ENCODE measurements around the gene PLAC9. TPM values are rescaled to one million over a fixed set of nuclear protein-coding genes. Genes with fewer than 3 reads are reported as not detected.

Gene PLAC9
- total and polyA plus RNA-seq, 2 donors (not counting 1 experiment from before 2014, with no cell fraction given), result 16.7 to 40.4 TPM

GRCh38 chr10:80139265-80139664 lies 6.7 kb downstream of the PLAC9 start:
- Histone ChIP-seq H3K9me3 (ENCODE audit: control insufficient read depth, insufficient read depth, low read depth, low read length) (no peaks in the 10 kb centered on the region), H3K36me3 (ENCODE audit: control insufficient read depth, insufficient read depth, low read length) (peaks cover 2% of the 10 kb centered on the region), H3K4me2 (ENCODE audit: extremely low read depth, insufficient read depth, low read length) (no peak overlapping the region), H2AFZ (ENCODE audit: low read length) (no peak overlapping the region), H3K27ac (ENCODE audit: insufficient read depth, low read length) (no peak overlapping the region), H3K4me1 (ENCODE audit: control insufficient read depth, extremely low read depth, insufficient read depth, low read length) (peaks cover 24% of the 10 kb centered on the region), H3K9ac (ENCODE audit: insufficient read depth, low read length) (no peak overlapping the region), H3K27me3 (ENCODE audit: control insufficient read depth, insufficient read depth, low read length) (no peaks in the 10 kb centered on the region), H4K20me1 (ENCODE audit: control insufficient read depth, extremely low read depth, insufficient read depth, low read length) (no peaks in the 10 kb centered on the region), H3K79me2 (ENCODE audit: control insufficient read depth, insufficient read depth, low read length) (peaks cover 7% of the 10 kb centered on the region), H3K4me3 (replicated peaks in 1 of 4; ENCODE audit: control extremely low read depth in 1 of 4, insufficient read depth in 1 of 4, low read depth in 3 of 4, low read length in 4 of 4) (no peak overlapping the region)
- DNase-seq (ENCODE audit: low read depth in 2 of 2), result no peak
- TF ChIP-seq CTCF (conservative IDR thresholded peaks at IDR 0.05 in 1 of 2, IDR thresholded peaks at IDR 0.05 in 1 of 2; ENCODE audit: low read depth in 1 of 2, low read length in 2 of 2) (no peak), EZH2 (IDR thresholded peaks at IDR 0.05; ENCODE audit: low read length, missing control alignments) (no peak)

- Histone ChIP-seq H3K36me3 (ENCODE audit: control insufficient read depth, insufficient read depth, low read length) (peaks cover 2% of the 10 kb centered on the region), H3K9ac (ENCODE audit: insufficient read depth, low read length) (no peak overlapping the region), H3K27me3 (ENCODE audit: control insufficient read depth, insufficient read depth, low read length) (no peaks in the 10 kb centered on the region), H3K4me2 (ENCODE audit: extremely low read depth, insufficient read depth, low read length) (no peak overlapping the region), H3K9me3 (ENCODE audit: control insufficient read depth, insufficient read depth, low read depth, low read length) (no peaks in the 10 kb centered on the region), H2AFZ (ENCODE audit: low read length) (no peak overlapping the region), H3K4me3 (replicated peaks in 1 of 4; ENCODE audit: control extremely low read depth in 1 of 4, insufficient read depth in 1 of 4, low read depth in 3 of 4, low read length in 4 of 4) (no peak overlapping the region), H3K27ac (ENCODE audit: insufficient read depth, low read length) (no peak overlapping the region), H3K79me2 (ENCODE audit: control insufficient read depth, insufficient read depth, low read length) (peaks cover 2% of the 10 kb centered on the region), H4K20me1 (ENCODE audit: control insufficient read depth, extremely low read depth, insufficient read depth, low read length) (no peaks in the 10 kb centered on the region), H3K4me1 (ENCODE audit: control insufficient read depth, extremely low read depth, insufficient read depth, low read length) (peaks cover 21% of the 10 kb centered on the region)
- TF ChIP-seq EZH2 (IDR thresholded peaks at IDR 0.05; ENCODE audit: low read length, missing control alignments), result no peak
- TF ChIP-seq CTCF (conservative IDR thresholded peaks at IDR 0.05 in 1 of 2, IDR thresholded peaks at IDR 0.05 in 1 of 2; ENCODE audit: low read depth in 1 of 2, low read length in 2 of 2), result no peak
- DNase-seq (ENCODE audit: low read depth in 2 of 2), result no peak
Measured at GRCh38 chr10:80140251-80140650, 7.7 kb downstream of the PLAC9 start.

GRCh38 chr10:80141696-80142460 lies 9.3 kb downstream of the PLAC9 start:
- H3K36me3 ChIP-seq (ENCODE audit: control insufficient read depth, insufficient read depth, low read length), result peaks cover 2% of the 10 kb centered on the region
- no peak for DNase-seq (ENCODE audit: low read depth in 2 of 2)
- no peak overlapping the region for H3K27ac ChIP-seq (ENCODE audit: insufficient read depth, low read length)
- peaks cover 2% of the 10 kb centered on the region for H3K79me2 ChIP-seq (ENCODE audit: control insufficient read depth, insufficient read depth, low read length)
- H4K20me1 ChIP-seq (ENCODE audit: control insufficient read depth, extremely low read depth, insufficient read depth, low read length), result no peaks in the 10 kb centered on the region
- H3K27me3 ChIP-seq (ENCODE audit: control insufficient read depth, insufficient read depth, low read length), result no peaks in the 10 kb centered on the region
- H2AFZ ChIP-seq (ENCODE audit: low read length), result no peak overlapping the region
- H3K4me1 ChIP-seq (ENCODE audit: control insufficient read depth, extremely low read depth, insufficient read depth, low read length), result peaks cover 20% of the 10 kb centered on the region
- no peak overlapping the region for H3K9ac ChIP-seq (ENCODE audit: insufficient read depth, low read length)
- no peak overlapping the region for H3K4me3 ChIP-seq (replicated peaks in 1 of 4; ENCODE audit: control extremely low read depth in 1 of 4, insufficient read depth in 1 of 4, low read depth in 3 of 4, low read length in 4 of 4)
- H3K4me2 ChIP-seq (ENCODE audit: extremely low read depth, insufficient read depth, low read length), result no peak overlapping the region
- TF ChIP-seq CTCF (conservative IDR thresholded peaks at IDR 0.05 in 1 of 2, IDR thresholded peaks at IDR 0.05 in 1 of 2; ENCODE audit: low read depth in 1 of 2, low read length in 2 of 2) (no peak), EZH2 (IDR thresholded peaks at IDR 0.05; ENCODE audit: low read length, missing control alignments) (no peak)
- H3K9me3 ChIP-seq (ENCODE audit: control insufficient read depth, insufficient read depth, low read depth, low read length), result no peaks in the 10 kb centered on the region
